GM12873 (cell line): ENCODE data around the gene NOX3.

Experiments used
- CTCF ChIP-seq: IDR thresholded peaks from 2 replicates; pipeline ENCODE4 v1.5.1; 2012; ENCODE audit warnings: low read depth, mild to moderate bottlenecking, moderate library complexity, low read length, control low read depth; ENCODE audit not compliant: insufficient read depth; ENCODE audit errors: missing control alignments

NOX3 gene, protein sequence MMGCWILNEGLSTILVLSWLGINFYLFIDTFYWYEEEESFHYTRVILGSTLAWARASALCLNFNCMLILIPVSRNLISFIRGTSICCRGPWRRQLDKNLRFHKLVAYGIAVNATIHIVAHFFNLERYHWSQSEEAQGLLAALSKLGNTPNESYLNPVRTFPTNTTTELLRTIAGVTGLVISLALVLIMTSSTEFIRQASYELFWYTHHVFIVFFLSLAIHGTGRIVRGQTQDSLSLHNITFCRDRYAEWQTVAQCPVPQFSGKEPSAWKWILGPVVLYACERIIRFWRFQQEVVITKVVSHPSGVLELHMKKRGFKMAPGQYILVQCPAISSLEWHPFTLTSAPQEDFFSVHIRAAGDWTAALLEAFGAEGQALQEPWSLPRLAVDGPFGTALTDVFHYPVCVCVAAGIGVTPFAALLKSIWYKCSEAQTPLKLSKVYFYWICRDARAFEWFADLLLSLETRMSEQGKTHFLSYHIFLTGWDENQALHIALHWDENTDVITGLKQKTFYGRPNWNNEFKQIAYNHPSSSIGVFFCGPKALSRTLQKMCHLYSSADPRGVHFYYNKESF

DNA sequence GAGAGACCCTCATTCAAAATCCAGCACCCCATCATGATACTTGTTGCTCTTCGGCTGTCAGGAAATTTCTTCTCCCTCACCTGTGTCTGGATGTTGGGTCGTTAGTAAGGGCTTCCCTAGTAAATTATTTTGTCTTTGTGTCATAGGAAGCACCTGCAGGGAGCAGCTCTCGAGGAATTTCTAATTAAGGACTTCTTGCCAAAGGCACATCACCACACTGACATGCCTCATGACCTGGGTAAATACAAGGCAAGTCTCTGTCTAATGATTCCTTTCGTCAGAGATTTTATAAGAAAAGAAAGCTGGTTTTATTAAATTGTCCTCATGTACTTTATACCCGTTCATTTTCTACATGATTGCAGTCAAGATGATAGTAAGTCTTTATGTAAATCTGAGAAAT, at the start of gene NOX3:
Gene NOX3 (minus strand): TSS at position 74 of the 400 bp plus-strand sequence. CDS start 39 bp downstream, at position 35.
- no peak for TF ChIP-seq CTCF

GRCh38 chr6:155504848-155505607, 49.4 kb upstream of the NOX3 start:
- TF ChIP-seq CTCF = no peak

- no peak for TF ChIP-seq CTCF
Measured at GRCh38 chr6:155502393-155502792, 46.8 kb upstream of the NOX3 start.

GRCh38 chr6:155499574-155499973, 43.9 kb upstream of the NOX3 start:
- TF ChIP-seq CTCF = no peak

DNA sequence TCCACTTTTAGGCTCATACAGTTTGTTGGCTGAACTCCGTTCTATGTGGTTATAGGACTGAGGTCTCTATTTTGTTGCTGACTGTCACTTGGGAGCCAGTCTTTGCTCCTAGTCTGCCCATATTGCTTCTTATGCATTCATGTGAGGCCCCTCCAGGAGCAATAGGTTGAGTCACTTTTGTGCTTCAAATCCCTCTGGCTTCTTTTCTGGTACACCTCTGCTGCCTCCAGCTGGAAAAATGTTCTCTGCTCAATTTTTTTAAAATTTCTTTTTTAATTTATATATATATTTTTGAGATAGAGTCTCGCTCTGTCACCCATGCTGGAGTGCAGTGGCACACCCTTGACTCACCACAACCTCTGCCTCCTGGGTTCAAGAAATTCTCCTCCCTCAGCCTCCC, 42.7 kb upstream of the NOX3 start:
- TF ChIP-seq CTCF = no peak

GRCh38 chr6:155497273-155497672, 41.6 kb upstream of the NOX3 start:
- no peak for TF ChIP-seq CTCF
